DND-41 (cell line): ENCODE measurements around the gene TREH.

Experiments
- EZH2 ChIP-seq: IDR thresholded peaks from 3 replicates; pipeline ENCODE4 v1.6.1; 2012; ENCODE audit warnings: borderline replicate concordance, low read depth, mild to moderate bottlenecking, moderate library complexity, low read length, inconsistent platforms; ENCODE audit not compliant: severe bottlenecking
- TF ChIP-seq, protein P1 (sequence below): IDR thresholded peaks from 2 replicates; pipeline ENCODE4 v1.5.1; 2012; ENCODE audit warnings: borderline replicate concordance, low read length, moderate library complexity, mild to moderate bottlenecking; ENCODE audit not compliant: poor library complexity, severe bottlenecking; ENCODE audit errors: extremely low read depth

DNA sequence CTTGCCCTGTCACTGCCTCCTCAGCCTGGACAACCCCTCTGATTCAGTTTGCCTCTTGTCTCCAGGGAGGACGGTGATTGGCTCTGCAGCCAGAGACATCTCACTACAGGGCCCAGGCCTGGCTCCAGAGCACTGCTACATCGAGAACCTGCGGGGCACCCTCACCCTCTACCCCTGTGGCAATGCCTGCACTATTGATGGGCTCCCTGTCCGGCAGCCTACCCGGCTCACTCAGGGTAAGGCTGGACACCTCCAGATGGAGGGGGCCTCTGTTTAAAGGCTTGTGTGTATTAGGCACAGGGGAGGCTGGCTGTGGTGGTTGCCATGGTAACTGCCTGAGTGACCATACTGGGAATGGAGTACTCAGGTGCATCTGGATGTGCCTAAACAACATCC is 63.5 kb downstream of the TREH start:
- TF ChIP-seq, protein P1, sequence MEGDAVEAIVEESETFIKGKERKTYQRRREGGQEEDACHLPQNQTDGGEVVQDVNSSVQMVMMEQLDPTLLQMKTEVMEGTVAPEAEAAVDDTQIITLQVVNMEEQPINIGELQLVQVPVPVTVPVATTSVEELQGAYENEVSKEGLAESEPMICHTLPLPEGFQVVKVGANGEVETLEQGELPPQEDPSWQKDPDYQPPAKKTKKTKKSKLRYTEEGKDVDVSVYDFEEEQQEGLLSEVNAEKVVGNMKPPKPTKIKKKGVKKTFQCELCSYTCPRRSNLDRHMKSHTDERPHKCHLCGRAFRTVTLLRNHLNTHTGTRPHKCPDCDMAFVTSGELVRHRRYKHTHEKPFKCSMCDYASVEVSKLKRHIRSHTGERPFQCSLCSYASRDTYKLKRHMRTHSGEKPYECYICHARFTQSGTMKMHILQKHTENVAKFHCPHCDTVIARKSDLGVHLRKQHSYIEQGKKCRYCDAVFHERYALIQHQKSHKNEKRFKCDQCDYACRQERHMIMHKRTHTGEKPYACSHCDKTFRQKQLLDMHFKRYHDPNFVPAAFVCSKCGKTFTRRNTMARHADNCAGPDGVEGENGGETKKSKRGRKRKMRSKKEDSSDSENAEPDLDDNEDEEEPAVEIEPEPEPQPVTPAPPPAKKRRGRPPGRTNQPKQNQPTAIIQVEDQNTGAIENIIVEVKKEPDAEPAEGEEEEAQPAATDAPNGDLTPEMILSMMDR = no peak
- TF ChIP-seq EZH2 = no peak
